K562 (cell line): ENCODE data around the gene FLAD1. TPM values are rescaled to one million over a fixed set of nuclear protein-coding genes. Genes with fewer than 3 reads are reported as not detected.
A peak's percentile ranks its signal among the peaks of the same experiment; 100 is the strongest.

Experiments used
- DMBX1 ChIP-seq: fragments of 250-450 bp; sonication (Bioruptor Pico); IDR thresholded peaks from 2 replicates; pipeline ENCODE4 v1.8.0; 2022; ENCODE audit warnings: inconsistent platforms, mild to moderate bottlenecking, moderate library complexity, borderline replicate concordance
- PPARD ChIP-seq: fragments of 250-450 bp; sonication (Bioruptor Pico); IDR thresholded peaks from 2 replicates; pipeline ENCODE4 v1.8.0; 2022; ENCODE audit warnings: inconsistent platforms, mild to moderate bottlenecking, moderate library complexity
- RFX5 ChIP-seq: IDR thresholded peaks from 2 replicates; pipeline ENCODE4 v1.6.1; 2011; ENCODE audit warnings: low read depth, mild to moderate bottlenecking, improper control_type of control experiment, low read length
- ZZZ3 ChIP-seq: fragments of 450-650 bp; IDR thresholded peaks from 2 replicates; pipeline ENCODE4 v1.6.1; 2016; ENCODE audit warnings: antibody characterized with exemption, mild to moderate bottlenecking, moderate library complexity
- polyA plus RNA-seq, 8 experiments: library from polyadenylated mRNA; depleted of rRNA in 4 of 8; stranded (reverse) in 5 of 8; unstranded in 3 of 8; fragments of >200 nt; fragmentation: Nextera tagmentation in 2 of 8; fragmentation: Illumina TruSeq in 1 of 8; extraction: Ambion mirVana in 2 of 8; extraction: Trizol in 1 of 8; gene quantifications; 2 replicates each; pipeline versions ENCODE4 v1.2.1 to v1.2.3, GENCODE V29; 2011 to 2014; ENCODE audit warnings: inconsistent platforms in 1 of 8, missing spikeins in 1 of 8
- total RNA-seq, 7 experiments: library from RNA; depleted of rRNA in 6 of 7; stranded (reverse); fragments of >200 nt in 6 of 7; fragmentation: Illumina TruSeq in 2 of 7; extraction: Trizol in 2 of 7; gene quantifications; 2 replicates each; pipeline versions ENCODE4 v1.2.1 to v1.2.3, GENCODE V29; 2011 to 2021; ENCODE audit warnings: low replicate concordance in 1 of 7
- TF ChIP-seq, protein P1 (sequence below): fragments of 250-450 bp; sonication (Bioruptor Pico); IDR thresholded peaks from 2 replicates; pipeline ENCODE4 v1.5.0; 2021
- TF ChIP-seq, protein P2 (sequence below): fragments of 250-450 bp; sonication (Bioruptor Pico); IDR thresholded peaks from 2 replicates; pipeline ENCODE4 v1.8.0; 2021; ENCODE audit warnings: moderate library complexity, mild to moderate bottlenecking, inconsistent platforms
- TF ChIP-seq, protein P3 (sequence below): sonication (generic); formaldehyde crosslinking; IDR thresholded peaks from 2 replicates; pipeline ENCODE4 v1.8.0; 2022; ENCODE audit warnings: mild to moderate bottlenecking, missing genetic modification reagents
- TF ChIP-seq, protein P4 (sequence below): IDR thresholded peaks from 2 replicates; pipeline ENCODE4 v1.6.1; 2012; ENCODE audit warnings: low read depth, low read length, improper control_type of control experiment, borderline replicate concordance
- TF ChIP-seq, protein P5 (sequence below), 2 experiments: fragments of 450-650 bp in 1 of 2; sonication (generic) in 1 of 2; formaldehyde crosslinking in 1 of 2; IDR thresholded peaks; 2 replicates each; pipeline versions ENCODE4 v1.7.1 to v1.9.0; 2016 to 2022; ENCODE audit warnings: inconsistent platforms in 1 of 2, mild to moderate bottlenecking in 1 of 2, missing genetic modification reagents in 1 of 2
- TF ChIP-seq, protein P6 (sequence below): fragments of 450-650 bp; IDR thresholded peaks from 2 replicates; pipeline ENCODE4 v1.6.1; 2017; ENCODE audit warnings: antibody characterized with exemption

Gene FLAD1
- total and polyA plus RNA-seq, 9 of the 15 experiments (the other 6 are each of a cell fraction or from before 2014, with no cell fraction given) = 24.9 to 85.8 (median 67.0) TPM

DNA sequence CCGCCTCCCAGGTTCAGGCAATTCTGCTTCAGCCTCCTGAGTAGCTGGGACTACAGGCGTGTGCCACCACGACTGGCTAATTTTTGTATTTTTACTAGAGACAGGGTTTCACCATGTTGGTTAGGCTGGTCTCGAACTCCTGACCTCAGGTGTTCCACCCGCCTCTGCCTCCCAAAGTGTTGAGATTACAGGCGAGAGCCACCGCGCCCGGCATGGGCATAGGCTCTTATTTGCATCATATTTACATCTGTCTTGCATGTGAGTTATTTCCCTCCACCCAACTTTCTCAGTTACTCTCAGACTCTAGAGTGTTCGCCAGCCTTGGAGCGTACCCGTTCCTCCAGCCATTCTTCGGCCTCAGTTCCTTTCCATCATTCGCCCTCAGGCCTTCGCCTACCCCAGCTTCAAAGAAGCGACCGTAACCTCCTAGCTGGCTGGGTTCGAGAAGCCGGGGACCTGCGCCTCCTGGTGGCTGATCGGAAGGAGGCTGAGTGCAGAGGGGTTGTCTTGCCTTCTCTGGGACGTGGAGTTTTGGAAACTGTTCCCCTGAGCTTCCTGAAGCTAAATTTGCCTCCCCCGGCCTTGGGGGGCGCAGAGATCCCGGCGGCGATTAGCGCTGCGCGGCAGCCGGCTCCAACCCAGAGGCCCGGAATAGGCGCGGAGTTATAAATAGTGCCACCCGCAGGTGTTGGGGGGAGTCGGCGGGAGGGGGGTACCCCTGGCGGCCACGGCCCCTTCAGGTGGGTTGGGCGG is 15.8 kb downstream of the FLAD1 start (continued):
- TF ChIP-seq, protein P1, sequence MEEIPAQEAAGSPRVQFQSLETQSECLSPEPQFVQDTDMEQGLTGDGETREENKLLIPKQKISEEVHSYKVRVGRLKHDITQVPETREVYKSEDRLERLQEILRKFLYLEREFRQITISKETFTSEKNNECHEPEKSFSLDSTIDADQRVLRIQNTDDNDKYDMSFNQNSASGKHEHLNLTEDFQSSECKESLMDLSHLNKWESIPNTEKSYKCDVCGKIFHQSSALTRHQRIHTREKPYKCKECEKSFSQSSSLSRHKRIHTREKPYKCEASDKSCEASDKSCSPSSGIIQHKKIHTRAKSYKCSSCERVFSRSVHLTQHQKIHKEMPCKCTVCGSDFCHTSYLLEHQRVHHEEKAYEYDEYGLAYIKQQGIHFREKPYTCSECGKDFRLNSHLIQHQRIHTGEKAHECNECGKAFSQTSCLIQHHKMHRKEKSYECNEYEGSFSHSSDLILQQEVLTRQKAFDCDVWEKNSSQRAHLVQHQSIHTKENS (CRISPR knock-in tag) = no peak
- TF ChIP-seq, protein P2, sequence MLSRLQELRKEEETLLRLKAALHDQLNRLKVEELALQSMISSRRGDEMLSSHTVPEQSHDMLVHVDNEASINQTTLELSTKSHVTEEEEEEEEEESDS = no peak
- TF ChIP-seq, protein P3, sequence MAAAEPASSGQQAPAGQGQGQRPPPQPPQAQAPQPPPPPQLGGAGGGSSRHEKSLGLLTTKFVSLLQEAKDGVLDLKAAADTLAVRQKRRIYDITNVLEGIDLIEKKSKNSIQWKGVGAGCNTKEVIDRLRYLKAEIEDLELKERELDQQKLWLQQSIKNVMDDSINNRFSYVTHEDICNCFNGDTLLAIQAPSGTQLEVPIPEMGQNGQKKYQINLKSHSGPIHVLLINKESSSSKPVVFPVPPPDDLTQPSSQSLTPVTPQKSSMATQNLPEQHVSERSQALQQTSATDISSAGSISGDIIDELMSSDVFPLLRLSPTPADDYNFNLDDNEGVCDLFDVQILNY (CRISPR knock-in tag) = no peak
- TF ChIP-seq ZZZ3 (no peak), PPARD (no peak), RFX5 (no peak), DMBX1 (CRISPR knock-in tag) (no peak)
- TF ChIP-seq, protein P4, sequence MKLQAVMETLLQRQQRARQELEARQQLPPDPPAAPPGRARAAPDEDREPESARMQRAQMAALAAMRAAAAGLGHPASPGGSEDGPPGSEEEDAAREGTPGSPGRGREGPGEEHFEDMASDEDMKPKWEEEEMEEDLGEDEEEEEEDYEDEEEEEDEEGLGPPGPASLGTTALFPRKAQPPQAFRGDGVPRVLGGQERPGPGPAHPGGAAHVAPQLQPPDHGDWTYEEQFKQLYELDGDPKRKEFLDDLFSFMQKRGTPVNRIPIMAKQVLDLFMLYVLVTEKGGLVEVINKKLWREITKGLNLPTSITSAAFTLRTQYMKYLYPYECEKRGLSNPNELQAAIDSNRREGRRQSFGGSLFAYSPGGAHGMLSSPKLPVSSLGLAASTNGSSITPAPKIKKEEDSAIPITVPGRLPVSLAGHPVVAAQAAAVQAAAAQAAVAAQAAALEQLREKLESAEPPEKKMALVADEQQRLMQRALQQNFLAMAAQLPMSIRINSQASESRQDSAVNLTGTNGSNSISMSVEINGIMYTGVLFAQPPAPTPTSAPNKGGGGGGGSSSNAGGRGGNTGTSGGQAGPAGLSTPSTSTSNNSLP = no peak
- TF ChIP-seq, protein P5, sequence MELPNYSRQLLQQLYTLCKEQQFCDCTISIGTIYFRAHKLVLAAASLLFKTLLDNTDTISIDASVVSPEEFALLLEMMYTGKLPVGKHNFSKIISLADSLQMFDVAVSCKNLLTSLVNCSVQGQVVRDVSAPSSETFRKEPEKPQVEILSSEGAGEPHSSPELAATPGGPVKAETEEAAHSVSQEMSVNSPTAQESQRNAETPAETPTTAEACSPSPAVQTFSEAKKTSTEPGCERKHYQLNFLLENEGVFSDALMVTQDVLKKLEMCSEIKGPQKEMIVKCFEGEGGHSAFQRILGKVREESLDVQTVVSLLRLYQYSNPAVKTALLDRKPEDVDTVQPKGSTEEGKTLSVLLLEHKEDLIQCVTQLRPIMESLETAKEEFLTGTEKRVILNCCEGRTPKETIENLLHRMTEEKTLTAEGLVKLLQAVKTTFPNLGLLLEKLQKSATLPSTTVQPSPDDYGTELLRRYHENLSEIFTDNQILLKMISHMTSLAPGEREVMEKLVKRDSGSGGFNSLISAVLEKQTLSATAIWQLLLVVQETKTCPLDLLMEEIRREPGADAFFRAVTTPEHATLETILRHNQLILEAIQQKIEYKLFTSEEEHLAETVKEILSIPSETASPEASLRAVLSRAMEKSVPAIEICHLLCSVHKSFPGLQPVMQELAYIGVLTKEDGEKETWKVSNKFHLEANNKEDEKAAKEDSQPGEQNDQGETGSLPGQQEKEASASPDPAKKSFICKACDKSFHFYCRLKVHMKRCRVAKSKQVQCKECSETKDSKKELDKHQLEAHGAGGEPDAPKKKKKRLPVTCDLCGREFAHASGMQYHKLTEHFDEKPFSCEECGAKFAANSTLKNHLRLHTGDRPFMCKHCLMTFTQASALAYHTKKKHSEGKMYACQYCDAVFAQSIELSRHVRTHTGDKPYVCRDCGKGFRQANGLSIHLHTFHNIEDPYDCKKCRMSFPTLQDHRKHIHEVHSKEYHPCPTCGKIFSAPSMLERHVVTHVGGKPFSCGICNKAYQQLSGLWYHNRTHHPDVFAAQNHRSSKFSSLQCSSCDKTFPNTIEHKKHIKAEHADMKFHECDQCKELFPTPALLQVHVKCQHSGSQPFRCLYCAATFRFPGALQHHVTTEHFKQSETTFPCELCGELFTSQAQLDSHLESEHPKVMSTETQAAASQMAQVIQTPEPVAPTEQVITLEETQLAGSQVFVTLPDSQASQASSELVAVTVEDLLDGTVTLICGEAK (IDR thresholded peaks at IDR 0.05) = peak; percentile 57
- TF ChIP-seq, protein P5 (CRISPR knock-in tag; IDR thresholded peaks at IDR 0.05) = no peak
- TF ChIP-seq, protein P6, sequence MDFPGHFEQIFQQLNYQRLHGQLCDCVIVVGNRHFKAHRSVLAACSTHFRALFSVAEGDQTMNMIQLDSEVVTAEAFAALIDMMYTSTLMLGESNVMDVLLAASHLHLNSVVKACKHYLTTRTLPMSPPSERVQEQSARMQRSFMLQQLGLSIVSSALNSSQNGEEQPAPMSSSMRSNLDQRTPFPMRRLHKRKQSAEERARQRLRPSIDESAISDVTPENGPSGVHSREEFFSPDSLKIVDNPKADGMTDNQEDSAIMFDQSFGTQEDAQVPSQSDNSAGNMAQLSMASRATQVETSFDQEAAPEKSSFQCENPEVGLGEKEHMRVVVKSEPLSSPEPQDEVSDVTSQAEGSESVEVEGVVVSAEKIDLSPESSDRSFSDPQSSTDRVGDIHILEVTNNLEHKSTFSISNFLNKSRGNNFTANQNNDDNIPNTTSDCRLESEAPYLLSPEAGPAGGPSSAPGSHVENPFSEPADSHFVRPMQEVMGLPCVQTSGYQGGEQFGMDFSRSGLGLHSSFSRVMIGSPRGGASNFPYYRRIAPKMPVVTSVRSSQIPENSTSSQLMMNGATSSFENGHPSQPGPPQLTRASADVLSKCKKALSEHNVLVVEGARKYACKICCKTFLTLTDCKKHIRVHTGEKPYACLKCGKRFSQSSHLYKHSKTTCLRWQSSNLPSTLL = no peak
